CD4-positive, alpha-beta T cell (primary cell): ENCODE results near the gene NBPF26. TPM values are rescaled to one million over a fixed set of nuclear protein-coding genes. Genes with fewer than 3 reads are reported as not detected.
"Not testable (repeated sequence)": the region's sequence is repeated elsewhere in the genome, so short reads cannot be mapped to it uniquely, and the experiment has no call there.

Experiments used
- ATAC-seq: fragments of 200-7000 bp; cut with Tn5 transposase; one replicate; pipeline ENCODE4 v1.10.0; 2022; ENCODE audit warnings: mild to moderate bottlenecking; ENCODE audit not compliant: poor library complexity
- CTCF ChIA-PET: fragments of 350-600 bp; sonication (Branson Sonifier 250); formaldehyde crosslinking; loops from one replicate; lab custom pipeline; 2021; ENCODE audit warnings: antibody characterized with exemption, inconsistent platforms; lab: Charles Lee
- POLR2A ChIA-PET: fragments of 350-600 bp; sonication (Branson Sonifier 250); formaldehyde crosslinking; loops from one replicate; lab custom pipeline; 2021; ENCODE audit warnings: antibody characterized with exemption, inconsistent platforms; lab: Charles Lee
- DNase-seq, 14 experiments: peaks; one replicate each; pipeline ENCODE4 v3.0.0-alpha.2; 2013 to 2020; ENCODE audit warnings: mixed read lengths in 2 of 14
- H3K27ac ChIP-seq, 2 donors: one replicate each; pipeline versions ENCODE4 v1.5.1 to v1.7.0; 2013; ENCODE audit warnings: low read length in 2 of 2, low read depth in 1 of 2, mild to moderate bottlenecking in 1 of 2
- H3K27me3 ChIP-seq, 2 experiments: 1 replicate in 1 of 2; 2 replicates in 1 of 2; pipeline versions ENCODE4 v1.6.1 to v1.7.0; 2013; ENCODE audit warnings: low read length in 2 of 2, control low read depth in 1 of 2, mild to moderate bottlenecking in 1 of 2, moderate library complexity in 1 of 2; ENCODE audit not compliant: insufficient read depth in 2 of 2, control insufficient read depth in 1 of 2
- H3K36me3 ChIP-seq: one replicate; pipeline ENCODE4 v1.6.1; 2013; ENCODE audit warnings: low read length, control low read depth; ENCODE audit not compliant: insufficient read depth
- H3K4me1 ChIP-seq: one replicate; pipeline ENCODE4 v1.6.1; 2013; ENCODE audit warnings: low read length, control low read depth; ENCODE audit not compliant: insufficient read depth
- H3K4me3 ChIP-seq: one replicate; pipeline ENCODE4 v1.5.1; 2013; ENCODE audit warnings: mild to moderate bottlenecking, low read length, moderate library complexity
- H3K9me3 ChIP-seq, 2 experiments: 1 replicate in 1 of 2; 2 replicates in 1 of 2; pipeline versions ENCODE4 v1.6.1 to v1.7.0; 2013; ENCODE audit warnings: low read length in 2 of 2, mild to moderate bottlenecking in 2 of 2, control low read depth in 1 of 2, moderate library complexity in 1 of 2; ENCODE audit not compliant: control insufficient read depth in 1 of 2, insufficient read depth in 1 of 2
- H3K27ac Mint-ChIP-seq: one replicate; pipeline ENCODE4 v1.8.0; 2020; ENCODE audit warnings: mixed read lengths
- H3K27me3 Mint-ChIP-seq: one replicate; pipeline ENCODE4 v1.8.0; 2021; ENCODE audit warnings: mixed read lengths
- H3K36me3 Mint-ChIP-seq: one replicate; pipeline ENCODE4 v1.8.0; 2021; ENCODE audit warnings: low read depth, mixed read lengths
- H3K4me1 Mint-ChIP-seq: one replicate; pipeline ENCODE4 v1.8.0; 2021; ENCODE audit warnings: low read depth, mixed read lengths
- H3K4me3 Mint-ChIP-seq: one replicate; pipeline ENCODE4 v1.8.0; 2020; ENCODE audit warnings: mild to moderate bottlenecking, mixed read lengths
- H3K9me3 Mint-ChIP-seq: one replicate; pipeline ENCODE4 v1.8.0; 2020; ENCODE audit warnings: mixed read lengths
- intact Hi-C, 2 experiments: fragments of 100-400 bp; cut with DNase I in 1 of 2; cut with micrococcal nuclease in 1 of 2; formaldehyde crosslinking; loops; one replicate each; pipeline versions ENCODE4 v1.15.1 to v1.9.0; 2023 to 2025; cut with DNase I, micrococcal nuclease
- total RNA-seq, 174 experiments: library from RNA in 2 of 174; stranded (reverse) in 2 of 174; gene quantifications; one replicate each; pipeline ENCODE4 v1.2.3 and lab custom pipeline; 2021 to 2026

NBPF26 gene
- total RNA-seq, 2 experiments from 2014 or later, result 25.6 to 26.0 TPM

DNA sequence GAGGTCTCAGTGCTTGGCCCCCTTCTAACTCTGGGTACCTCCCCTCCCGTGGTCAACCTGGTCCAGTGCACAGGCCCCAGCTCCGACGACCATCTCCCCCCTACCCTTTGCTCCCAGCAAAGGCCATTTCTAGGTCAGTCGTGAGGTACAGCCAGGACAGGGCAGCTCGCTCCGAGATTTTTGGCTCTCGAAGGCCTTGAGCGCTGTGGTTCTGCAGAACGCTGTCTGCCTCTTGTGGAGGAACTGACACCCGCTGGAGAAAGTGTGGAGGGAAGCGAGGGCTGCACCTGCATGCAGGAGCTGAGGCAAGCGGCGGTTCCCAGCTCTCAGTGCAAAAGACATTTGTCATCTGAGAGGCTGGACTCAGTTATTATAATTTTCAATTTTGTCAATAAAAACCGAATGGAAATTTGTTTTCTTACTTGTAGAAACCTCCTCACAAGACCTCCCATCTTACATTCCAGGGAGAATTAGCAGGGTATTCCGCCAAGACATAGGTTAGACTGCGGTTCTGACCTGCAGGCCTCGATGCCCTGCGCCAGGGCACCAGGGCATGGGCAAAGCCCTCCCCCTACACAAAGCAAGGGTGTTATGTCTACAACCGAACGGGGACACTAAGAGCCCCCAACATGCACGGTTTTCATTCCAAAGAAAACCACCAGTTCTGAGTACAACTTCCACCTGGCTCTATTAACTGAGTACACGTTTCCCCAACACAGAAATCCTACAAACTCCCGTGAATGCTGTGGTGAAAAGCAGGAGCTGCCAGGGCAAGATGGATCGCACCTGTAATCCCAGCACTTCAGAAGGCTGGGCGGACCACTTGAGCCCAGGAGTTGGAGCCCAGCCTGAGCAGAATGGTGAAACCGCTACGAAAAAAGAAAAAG lies 125.9 kb downstream of the NBPF26 start:
- H3K9me3 Mint-ChIP-seq, H3K9me3 ChIP-seq, CTCF ChIA-PET, H3K27me3 ChIP-seq, H3K4me1 ChIP-seq, intact Hi-C loops, H3K36me3 ChIP-seq, H3K36me3 Mint-ChIP-seq, H3K4me1 Mint-ChIP-seq, H3K27me3 Mint-ChIP-seq: not testable (repeated sequence)
- Histone ChIP-seq H3K4me3 (peak overlapping the region; percentile 61), H3K27ac (peak overlapping the region; percentile 41 to 86)
- ATAC-seq (peak; percentile 43), DNase-seq (peak in 12 of 14 experiments; percentile 11 to 50 (median 27))
- POLR2A ChIA-PET, result interaction anchor here (1.3 kb wide), 1 partner anchor 93 kb away, joined by 9 read pairs; no protein-coding TSS in a partner anchor
- H3K4me3 Mint-ChIP-seq, result peak overlapping the region; percentile 94
- H3K27ac Mint-ChIP-seq, result peak overlapping the region; percentile 96

DNA sequence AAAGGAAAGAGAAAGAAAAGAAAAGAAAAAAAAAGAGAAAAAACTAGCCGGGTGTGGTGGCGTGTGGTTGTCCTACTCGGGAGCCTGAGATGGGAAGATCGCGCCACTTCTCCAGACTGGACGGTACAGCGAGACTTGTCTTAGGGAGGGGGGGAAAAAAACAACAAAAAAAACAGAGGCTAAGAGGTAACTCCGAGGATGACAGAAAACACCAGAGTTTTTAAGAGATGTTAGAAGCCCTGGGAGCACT lies 126.5 kb downstream of the NBPF26 start:
- CTCF ChIA-PET, H3K27me3 Mint-ChIP-seq, intact Hi-C loops, ATAC-seq, H3K9me3 Mint-ChIP-seq, H3K4me1 ChIP-seq, H3K9me3 ChIP-seq, H3K36me3 ChIP-seq, H3K36me3 Mint-ChIP-seq, H3K27me3 ChIP-seq: not testable (repeated sequence)
- Histone ChIP-seq H3K4me3 (peak overlapping the region; percentile 61), H3K27ac (peak overlapping the region; percentile 41 to 86)
- POLR2A ChIA-PET, result interaction anchor here (1.3 kb wide), 1 partner anchor 92 kb away, joined by 9 read pairs; no protein-coding TSS in a partner anchor
- Mint-ChIP-seq H3K27ac (peak overlapping the region; percentile 96), H3K4me3 (peak overlapping the region; percentile 94), H3K4me1 (peaks cover 13% of the 10 kb centered on the region)
- peak in 3 of 14 experiments; percentile 31 to 73 (median 68) for DNase-seq

DNA sequence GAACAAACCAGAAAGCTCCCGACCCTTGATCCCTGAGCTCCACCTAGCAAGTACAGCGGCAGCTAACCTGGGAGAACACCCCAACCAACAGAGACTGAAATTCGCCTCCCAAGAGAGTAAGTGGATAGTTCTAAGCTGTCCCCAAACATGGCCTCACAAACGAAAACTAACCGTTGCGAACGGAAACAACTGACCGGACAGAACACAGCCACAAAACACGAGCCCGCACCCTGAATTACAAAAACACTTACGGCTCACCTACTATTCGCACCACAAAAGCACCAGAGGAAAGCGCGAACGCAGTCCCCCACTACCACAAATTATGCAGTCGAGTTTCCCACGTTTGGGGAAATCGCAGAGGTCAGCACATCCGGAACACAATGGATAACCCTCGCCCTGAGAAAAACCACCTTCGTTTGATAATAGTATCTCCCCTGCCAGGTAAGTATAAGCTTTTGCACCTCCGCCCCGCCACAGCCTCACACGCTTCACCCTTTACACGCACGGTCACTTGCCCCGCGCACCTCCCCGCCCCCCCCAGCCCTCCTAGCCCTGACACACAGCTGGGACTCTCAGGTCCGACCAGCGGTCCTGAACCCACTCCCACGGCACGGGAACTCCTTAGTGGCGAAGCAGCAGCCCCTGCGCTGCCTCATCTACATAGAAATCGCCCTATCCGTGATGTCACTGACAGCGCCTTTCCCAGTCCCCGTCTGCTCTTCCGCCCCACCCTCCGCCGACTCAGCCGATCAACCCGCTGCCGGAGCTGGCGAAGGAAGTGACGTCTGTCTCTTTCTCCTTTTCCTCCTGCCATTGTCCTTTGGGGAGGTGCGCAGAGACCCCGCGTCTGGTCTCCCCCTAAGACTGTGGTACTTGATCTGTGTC lies 127.0 kb downstream of the NBPF26 start:
- H3K27me3 ChIP-seq, H3K4me1 ChIP-seq, H3K9me3 Mint-ChIP-seq, H3K36me3 ChIP-seq, H3K9me3 ChIP-seq, CTCF ChIA-PET, H3K36me3 Mint-ChIP-seq, intact Hi-C loops, H3K27me3 Mint-ChIP-seq: not testable (repeated sequence)
- POLR2A ChIA-PET, result interaction anchor here (1.3 kb wide), 1 partner anchor 91 kb away, joined by 9 read pairs; no protein-coding TSS in a partner anchor
- ATAC-seq (peak; percentile 70), DNase-seq (peak; percentile 58 to 96 (median 70))
- peak overlapping the region; percentile 41 to 86 for H3K27ac ChIP-seq
- peak overlapping the region; percentile 94 for H3K4me3 Mint-ChIP-seq
- peak overlapping the region; percentile 96 for H3K27ac Mint-ChIP-seq
- peaks cover 15% of the 10 kb centered on the region for H3K4me1 Mint-ChIP-seq
- peak overlapping the region; percentile 61 for H3K4me3 ChIP-seq

DNA sequence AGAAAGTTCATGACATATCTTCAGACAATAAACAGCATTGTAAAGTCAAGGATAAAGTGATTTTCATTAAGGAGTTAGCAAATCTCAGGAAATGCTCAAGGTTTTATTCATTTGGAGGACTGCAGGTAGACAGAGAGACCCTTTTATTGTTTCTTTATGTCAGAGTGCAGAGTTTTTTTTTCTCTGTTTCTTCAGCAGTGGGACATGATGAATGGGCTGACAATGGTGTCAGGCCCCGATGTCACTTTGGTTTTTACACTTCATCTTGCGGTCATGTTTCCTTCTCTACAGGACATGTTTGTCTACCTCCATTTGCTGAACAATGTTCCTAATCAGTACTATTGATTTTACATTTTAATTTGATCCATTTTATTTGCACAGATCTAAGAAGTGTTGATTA lies 134.4 kb downstream of the NBPF26 start:
- H3K27me3 ChIP-seq, CTCF ChIA-PET, H3K36me3 ChIP-seq, H3K9me3 ChIP-seq, POLR2A ChIA-PET, H3K9me3 Mint-ChIP-seq, ATAC-seq, H3K4me3 ChIP-seq, H3K4me3 Mint-ChIP-seq, H3K36me3 Mint-ChIP-seq, H3K27ac ChIP-seq, H3K27me3 Mint-ChIP-seq, intact Hi-C loops, H3K4me1 ChIP-seq, H3K27ac Mint-ChIP-seq: not testable (repeated sequence)
- peak in 3 of 14 experiments; percentile 2 to 54 (median 11) for DNase-seq
- peaks cover 10% of the 10 kb centered on the region for H3K4me1 Mint-ChIP-seq

DNA sequence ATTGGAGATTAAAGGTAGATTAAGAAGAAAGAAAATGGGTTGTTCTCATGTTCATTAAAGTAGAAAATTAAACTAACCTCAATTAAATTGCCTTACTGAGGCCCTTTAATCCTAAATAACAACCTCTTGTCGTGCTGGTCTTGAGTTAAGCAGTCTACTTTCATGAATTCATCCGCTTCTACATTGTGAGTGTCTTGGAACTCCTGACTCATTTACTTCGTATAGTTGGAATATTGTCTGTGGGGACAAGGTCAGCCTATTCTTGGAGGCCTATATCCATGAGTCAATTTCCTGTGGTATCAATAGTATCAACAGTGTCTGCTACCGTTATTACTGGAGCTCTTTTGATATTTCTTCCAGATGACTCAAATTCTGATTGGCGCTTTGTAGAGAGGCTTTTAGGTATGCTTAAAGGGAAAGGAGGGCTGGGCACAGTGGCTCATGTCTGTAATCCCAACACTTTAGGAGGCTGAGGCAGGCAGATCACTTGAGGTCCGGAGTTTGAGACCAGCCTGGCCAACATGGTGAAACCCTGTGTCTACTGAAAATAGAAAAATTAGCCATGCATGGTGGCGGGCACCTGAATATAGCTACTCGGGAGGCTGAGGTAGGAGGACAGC lies 136.0 kb downstream of the NBPF26 start:
- intact Hi-C loops, result not testable (repeated sequence)

DNA sequence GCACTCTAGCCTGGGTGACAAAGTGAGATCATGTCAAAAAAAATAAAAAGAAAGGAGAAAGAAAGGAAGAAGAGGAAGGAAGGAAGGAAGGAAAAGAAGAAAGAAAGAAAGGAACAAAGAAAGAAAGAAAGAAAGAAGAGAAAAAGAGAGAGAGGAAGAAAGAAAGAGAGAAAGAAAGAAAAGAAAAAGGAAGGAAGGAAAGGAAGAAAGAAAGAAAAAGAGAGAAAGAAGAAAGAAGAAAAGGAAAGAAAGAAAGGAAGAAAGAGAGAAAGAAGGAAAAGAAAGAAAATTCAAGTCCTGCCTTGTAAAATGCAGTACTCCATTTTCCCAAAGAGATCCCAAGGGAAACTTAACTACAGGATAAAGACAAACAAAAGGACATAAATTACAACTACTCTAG lies 154.5 kb downstream of the NBPF26 start:
- H3K4me3 ChIP-seq, intact Hi-C loops, H3K9me3 ChIP-seq, DNase-seq, H3K4me1 Mint-ChIP-seq, H3K4me3 Mint-ChIP-seq, H3K27me3 Mint-ChIP-seq, POLR2A ChIA-PET, H3K36me3 Mint-ChIP-seq, H3K4me1 ChIP-seq, H3K27ac ChIP-seq, H3K9me3 Mint-ChIP-seq, ATAC-seq, H3K36me3 ChIP-seq, H3K27me3 ChIP-seq, H3K27ac Mint-ChIP-seq, CTCF ChIA-PET: not testable (repeated sequence)

More for the DNA sequence above, 136.0 kb downstream of the NBPF26 start:
- H3K4me3 ChIP-seq, H3K9me3 Mint-ChIP-seq, H3K4me1 ChIP-seq, H3K27ac Mint-ChIP-seq, H3K27me3 Mint-ChIP-seq, POLR2A ChIA-PET, H3K36me3 ChIP-seq, H3K9me3 ChIP-seq, H3K36me3 Mint-ChIP-seq, DNase-seq, H3K27me3 ChIP-seq, H3K27ac ChIP-seq, CTCF ChIA-PET, ATAC-seq, H3K4me3 Mint-ChIP-seq: not testable (repeated sequence)
- peaks cover 10% of the 10 kb centered on the region for H3K4me1 Mint-ChIP-seq
